Neutrophil (primary cell): ENCODE results near the gene PROB1.

Experiments used
- H3K27ac ChIP-seq: fragments of 200-600 bp; sonication (generic); 2 replicates; pipeline ENCODE4 v1.5.1; 2016; ENCODE audit warnings: mild to moderate bottlenecking, moderate library complexity
- H3K27me3 ChIP-seq: fragments of 200-600 bp; sonication (generic); 2 replicates; pipeline ENCODE4 v1.6.0; 2016; ENCODE audit warnings: mild to moderate bottlenecking
- H3K36me3 ChIP-seq: fragments of 200-600 bp; sonication (generic); 2 replicates; pipeline ENCODE4 v1.5.1; 2017
- H3K4me1 ChIP-seq, 2 experiments: fragments of 200-600 bp in 1 of 2; sonication (generic) in 1 of 2; 1 replicate in 1 of 2; 2 replicates in 1 of 2; pipeline versions ENCODE4 v1.5.1 to v1.6.1; 2013 to 2016; ENCODE audit warnings: low read depth in 1 of 2, low read length in 1 of 2, mild to moderate bottlenecking in 1 of 2, moderate library complexity in 1 of 2; ENCODE audit not compliant: control insufficient read depth in 1 of 2, insufficient read depth in 1 of 2
- H3K4me3 ChIP-seq, 2 experiments: fragments of 200-600 bp in 1 of 2; sonication (generic) in 1 of 2; 1 replicate in 1 of 2; 2 replicates in 1 of 2; pipeline ENCODE4 v1.5.1; 2013 to 2016; ENCODE audit warnings: low read depth in 1 of 2, low read length in 1 of 2, mild to moderate bottlenecking in 1 of 2, moderate library complexity in 1 of 2
- H3K9me3 ChIP-seq: fragments of 200-600 bp; sonication (generic); 2 replicates; pipeline ENCODE4 v1.5.1; 2016
- TF ChIP-seq, protein P1 (sequence below): fragments of 200-600 bp; sonication (generic); IDR thresholded peaks from 2 replicates; pipeline ENCODE4 v1.5.1; 2016; ENCODE audit warnings: antibody characterized with exemption

Gene PROB1

DNA sequence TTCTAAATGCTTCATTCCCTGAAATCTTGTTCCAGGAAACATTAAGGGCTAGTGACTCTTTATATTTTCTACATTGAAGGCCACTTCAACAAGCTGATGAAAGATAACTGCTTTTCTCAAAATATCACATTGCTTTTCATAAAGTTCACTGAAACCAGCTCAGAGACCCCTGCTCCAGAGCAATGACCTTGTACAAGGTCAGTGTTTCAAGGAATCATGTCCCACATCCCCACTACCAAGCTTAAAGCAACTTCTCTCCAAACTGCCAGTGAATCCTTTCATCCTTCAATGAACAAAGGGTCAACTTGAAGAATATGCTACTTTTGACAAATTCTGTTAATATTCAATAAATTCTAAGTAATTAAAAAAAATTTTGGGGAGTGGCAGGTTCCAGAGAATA is 21.0 kb upstream of the PROB1 start:
- TF ChIP-seq, protein P1, sequence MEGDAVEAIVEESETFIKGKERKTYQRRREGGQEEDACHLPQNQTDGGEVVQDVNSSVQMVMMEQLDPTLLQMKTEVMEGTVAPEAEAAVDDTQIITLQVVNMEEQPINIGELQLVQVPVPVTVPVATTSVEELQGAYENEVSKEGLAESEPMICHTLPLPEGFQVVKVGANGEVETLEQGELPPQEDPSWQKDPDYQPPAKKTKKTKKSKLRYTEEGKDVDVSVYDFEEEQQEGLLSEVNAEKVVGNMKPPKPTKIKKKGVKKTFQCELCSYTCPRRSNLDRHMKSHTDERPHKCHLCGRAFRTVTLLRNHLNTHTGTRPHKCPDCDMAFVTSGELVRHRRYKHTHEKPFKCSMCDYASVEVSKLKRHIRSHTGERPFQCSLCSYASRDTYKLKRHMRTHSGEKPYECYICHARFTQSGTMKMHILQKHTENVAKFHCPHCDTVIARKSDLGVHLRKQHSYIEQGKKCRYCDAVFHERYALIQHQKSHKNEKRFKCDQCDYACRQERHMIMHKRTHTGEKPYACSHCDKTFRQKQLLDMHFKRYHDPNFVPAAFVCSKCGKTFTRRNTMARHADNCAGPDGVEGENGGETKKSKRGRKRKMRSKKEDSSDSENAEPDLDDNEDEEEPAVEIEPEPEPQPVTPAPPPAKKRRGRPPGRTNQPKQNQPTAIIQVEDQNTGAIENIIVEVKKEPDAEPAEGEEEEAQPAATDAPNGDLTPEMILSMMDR = no peak

DNA sequence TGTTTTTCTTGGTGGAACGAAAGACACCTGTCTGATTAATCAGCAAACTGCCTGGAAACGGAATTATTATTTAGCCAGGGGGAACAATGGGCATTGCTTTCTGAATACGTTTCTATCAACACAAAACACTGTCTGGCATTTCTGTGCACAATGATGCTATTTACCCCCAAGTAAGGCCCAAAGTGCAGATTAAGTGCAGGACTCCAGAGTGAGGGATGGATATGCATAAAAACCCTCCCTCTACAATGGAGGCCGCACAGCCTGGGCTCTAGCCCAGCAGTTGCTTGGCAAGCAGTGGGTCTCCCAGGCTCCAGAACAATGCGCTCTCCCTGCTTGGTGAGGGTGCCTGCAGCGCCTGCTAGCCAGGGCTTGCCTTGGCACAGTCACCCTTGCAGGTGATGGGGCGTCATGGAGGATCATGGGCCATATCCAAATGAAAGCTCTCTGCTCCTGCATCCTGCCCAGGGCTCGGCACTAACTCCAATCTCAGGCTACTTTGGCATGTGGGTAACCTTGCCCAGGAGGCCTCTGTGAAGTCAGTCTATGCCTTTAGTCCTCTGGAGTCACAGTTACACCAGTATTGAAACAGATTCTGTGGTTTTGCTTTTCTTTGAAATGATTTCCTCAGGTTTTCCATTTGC is 20.4 kb upstream of the PROB1 start:
- no peak overlapping the region for H3K27ac ChIP-seq
- H3K4me3 ChIP-seq = no peak overlapping the region

More for the DNA sequence above, 21.0 kb upstream of the PROB1 start:
- no peaks in the 10 kb centered on the region for H3K36me3 ChIP-seq
- H3K27me3 ChIP-seq = no peaks in the 10 kb centered on the region
- no peak overlapping the region for H3K4me3 ChIP-seq
- H3K4me1 ChIP-seq = no peaks in the 10 kb centered on the region
- H3K27ac ChIP-seq = no peak overlapping the region
- H3K9me3 ChIP-seq = no peaks in the 10 kb centered on the region

DNA sequence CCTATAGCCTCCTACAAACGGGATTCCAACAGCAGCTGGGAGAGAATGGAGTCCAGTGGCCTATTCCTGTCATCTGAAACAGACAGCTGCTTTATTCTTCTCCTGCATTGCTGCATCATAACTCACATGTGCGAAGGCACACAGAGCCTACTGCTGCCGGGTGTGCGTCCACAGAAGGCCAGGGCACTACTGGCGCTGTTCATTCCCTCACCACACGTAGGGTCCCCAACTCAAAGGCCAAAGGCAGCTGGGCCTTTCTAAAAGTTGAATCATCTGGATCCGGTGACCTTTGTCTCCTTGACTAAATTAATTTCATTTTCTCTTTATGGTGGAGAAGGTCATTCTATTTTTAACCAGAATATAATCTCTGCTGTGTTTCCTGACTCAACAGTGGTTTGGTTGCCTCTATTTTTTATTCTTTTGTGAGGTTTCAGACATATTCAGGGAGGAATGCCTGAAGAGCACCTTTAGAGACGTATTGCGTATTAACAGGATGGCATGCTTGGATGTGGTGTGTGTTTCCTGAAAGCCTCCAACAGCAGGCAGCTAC is 19.8 kb upstream of the PROB1 start:
- no peaks in the 10 kb centered on the region for H3K4me1 ChIP-seq
- H3K36me3 ChIP-seq = no peaks in the 10 kb centered on the region
- TF ChIP-seq, protein P1 = no peak
- H3K4me3 ChIP-seq = no peak overlapping the region
- no peaks in the 10 kb centered on the region for H3K27me3 ChIP-seq
- no peaks in the 10 kb centered on the region for H3K9me3 ChIP-seq
- H3K27ac ChIP-seq = no peak overlapping the region

More for the DNA sequence above, 20.4 kb upstream of the PROB1 start:
- Histone ChIP-seq H3K9me3 (no peaks in the 10 kb centered on the region), H3K4me1 (no peaks in the 10 kb centered on the region), H3K27me3 (no peaks in the 10 kb centered on the region), H3K36me3 (no peaks in the 10 kb centered on the region)
- TF ChIP-seq, protein P1 = no peak

DNA sequence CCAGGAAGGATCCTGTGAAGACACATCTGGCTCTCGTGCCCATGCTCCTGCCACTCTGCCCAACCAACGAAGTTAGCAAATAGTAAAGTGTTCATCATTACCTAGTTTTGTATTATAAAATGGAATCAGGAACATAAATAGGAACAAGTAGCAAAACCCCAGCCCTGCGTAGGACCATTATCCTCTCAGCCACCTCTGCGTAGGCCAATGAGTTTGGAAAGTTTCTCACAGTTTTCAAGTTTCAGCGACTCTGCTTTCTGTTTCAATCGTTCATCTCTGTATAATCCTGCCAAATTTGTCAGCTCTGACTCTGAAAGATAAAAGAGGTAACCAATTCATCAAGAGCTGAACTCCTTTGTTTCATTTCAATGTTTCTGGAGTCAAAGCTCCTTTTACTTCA is 19.1 kb upstream of the PROB1 start:
- H3K9me3 ChIP-seq = no peaks in the 10 kb centered on the region
- H3K4me1 ChIP-seq = no peaks in the 10 kb centered on the region
- H3K27me3 ChIP-seq = no peaks in the 10 kb centered on the region
- TF ChIP-seq, protein P1 = no peak
- H3K27ac ChIP-seq = no peak overlapping the region
- H3K36me3 ChIP-seq = no peaks in the 10 kb centered on the region
- H3K4me3 ChIP-seq = no peak overlapping the region

DNA sequence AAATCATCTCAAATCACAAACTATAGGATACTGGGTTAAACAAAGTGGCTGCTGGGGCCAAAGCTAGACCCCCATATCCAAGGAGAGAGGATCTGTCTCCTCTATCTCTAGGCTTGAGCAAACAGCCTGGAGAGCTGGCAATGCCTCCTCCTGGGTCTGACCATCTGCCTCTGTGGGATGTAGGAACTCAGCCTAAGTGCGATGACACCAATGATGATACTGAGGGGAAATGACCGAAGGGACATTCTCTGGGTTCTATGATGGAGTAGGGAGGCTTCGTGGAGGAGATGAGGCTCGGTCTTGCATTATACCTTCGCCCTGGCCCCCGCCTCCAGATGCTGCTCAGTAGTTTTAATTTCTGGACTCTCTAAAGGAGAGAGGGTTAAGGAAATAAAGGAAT is 18.2 kb upstream of the PROB1 start:
- no peaks in the 10 kb centered on the region for H3K36me3 ChIP-seq
- no peak overlapping the region for H3K27ac ChIP-seq
- TF ChIP-seq, protein P1 = no peak
- H3K4me3 ChIP-seq = no peak overlapping the region
- H3K9me3 ChIP-seq = no peaks in the 10 kb centered on the region
- H3K27me3 ChIP-seq = no peaks in the 10 kb centered on the region
- H3K4me1 ChIP-seq = no peaks in the 10 kb centered on the region
